ENCODE data around the gene WDR38. TPM values are rescaled to one million over a fixed set of nuclear protein-coding genes. Genes with fewer than 3 reads are reported as not detected.

The WDR38 gene
- total and polyA plus RNA-seq, 8 donors: not detected

DNA sequence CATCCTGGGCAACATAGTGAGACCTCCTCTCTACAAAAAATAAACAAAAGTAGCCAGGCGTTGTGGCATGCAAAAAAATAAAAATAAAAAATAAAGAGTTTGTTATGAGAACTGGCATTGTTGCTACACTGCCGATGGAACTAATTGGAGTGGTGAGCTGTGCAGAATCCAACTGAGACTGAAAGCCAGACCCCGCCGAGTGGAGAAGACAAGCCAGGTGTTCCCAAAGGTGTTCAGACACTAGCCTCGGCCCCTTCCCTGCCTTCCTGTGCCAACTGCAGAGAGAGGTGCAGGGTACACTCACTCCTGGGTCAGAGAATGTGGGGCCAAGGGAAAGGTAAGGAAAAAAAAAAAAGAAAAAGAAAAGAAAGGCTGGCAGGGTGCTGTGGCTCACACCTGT, 37.7 kb upstream of the WDR38 start:
- intact Hi-C loops (cut with DNase I; ENCODE audit: low total_unique reads): no loop called here
- Histone ChIP-seq H3K27ac (no peak overlapping the region), H3K36me3 (no peaks in the 10 kb centered on the region), H3K9me3 (no peaks in the 10 kb centered on the region), H3K27me3 (no peaks in the 10 kb centered on the region), H3K4me1 (peaks cover 0 to 18% (median 5%) of the 10 kb centered on the region in 4 donors), H3K4me3 (no peak overlapping the region)
- TF ChIP-seq EP300 (IDR thresholded peaks at IDR 0.05) (no peak), POLR2A (IDR thresholded peaks at IDR 0.05) (no peak), POLR2AphosphoS5 (IDR thresholded peaks at IDR 0.05) (no peak)
- TF ChIP-seq, protein P1, sequence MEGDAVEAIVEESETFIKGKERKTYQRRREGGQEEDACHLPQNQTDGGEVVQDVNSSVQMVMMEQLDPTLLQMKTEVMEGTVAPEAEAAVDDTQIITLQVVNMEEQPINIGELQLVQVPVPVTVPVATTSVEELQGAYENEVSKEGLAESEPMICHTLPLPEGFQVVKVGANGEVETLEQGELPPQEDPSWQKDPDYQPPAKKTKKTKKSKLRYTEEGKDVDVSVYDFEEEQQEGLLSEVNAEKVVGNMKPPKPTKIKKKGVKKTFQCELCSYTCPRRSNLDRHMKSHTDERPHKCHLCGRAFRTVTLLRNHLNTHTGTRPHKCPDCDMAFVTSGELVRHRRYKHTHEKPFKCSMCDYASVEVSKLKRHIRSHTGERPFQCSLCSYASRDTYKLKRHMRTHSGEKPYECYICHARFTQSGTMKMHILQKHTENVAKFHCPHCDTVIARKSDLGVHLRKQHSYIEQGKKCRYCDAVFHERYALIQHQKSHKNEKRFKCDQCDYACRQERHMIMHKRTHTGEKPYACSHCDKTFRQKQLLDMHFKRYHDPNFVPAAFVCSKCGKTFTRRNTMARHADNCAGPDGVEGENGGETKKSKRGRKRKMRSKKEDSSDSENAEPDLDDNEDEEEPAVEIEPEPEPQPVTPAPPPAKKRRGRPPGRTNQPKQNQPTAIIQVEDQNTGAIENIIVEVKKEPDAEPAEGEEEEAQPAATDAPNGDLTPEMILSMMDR (IDR thresholded peaks at IDR 0.05): no peak
- WGBS, 5 donors: 86 to 91% (median 90%) methylated on average over 5 of the region's 5 CpGs
- DNase-seq: no peak

DNA sequence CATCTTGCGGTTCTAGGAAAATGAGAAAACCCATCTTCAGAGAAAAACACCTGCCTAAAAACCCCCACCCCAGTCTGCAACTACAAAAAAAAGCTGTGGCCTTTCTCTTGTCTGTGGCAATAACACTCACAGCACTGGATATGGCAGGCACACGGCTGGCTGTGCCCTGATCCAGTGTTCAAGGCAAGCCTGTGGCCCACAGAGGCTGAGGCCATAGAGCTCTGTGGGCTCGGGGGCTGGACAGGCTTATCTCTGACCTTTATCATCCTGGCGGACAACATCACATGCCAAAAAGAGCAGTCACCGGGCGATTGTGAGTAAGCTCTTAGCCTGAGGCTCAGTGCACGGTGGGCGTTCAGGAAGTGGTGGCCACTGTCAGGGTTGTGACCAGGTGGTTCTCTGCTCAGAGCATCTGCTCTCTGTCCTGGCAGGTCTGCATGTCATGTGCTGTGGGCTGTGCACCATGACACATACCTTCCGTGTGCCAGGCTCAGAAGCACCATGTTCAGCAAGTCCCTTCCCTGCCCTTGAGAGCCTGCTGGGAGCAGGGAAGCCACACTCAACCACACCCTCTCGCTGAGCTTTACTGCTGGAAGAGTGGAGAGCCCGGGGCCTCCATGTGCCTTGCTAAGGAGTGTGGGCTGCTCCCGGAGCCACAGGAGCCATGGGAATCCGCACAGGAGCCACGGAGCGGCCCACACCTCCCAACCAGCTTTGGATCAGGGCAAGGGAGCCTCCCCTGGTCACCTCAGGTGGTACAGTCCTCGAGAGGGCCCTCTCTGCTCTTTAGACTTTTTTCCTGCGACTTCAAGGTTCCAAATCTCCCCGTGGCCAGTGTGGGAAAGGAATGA, 34.6 kb upstream of the WDR38 start:
- intact Hi-C loops (cut with DNase I; ENCODE audit: low total_unique reads): no loop called here
- WGBS, 5 donors: 39 to 60% (median 47%) methylated on average over 8 to 18 of the region's 18 CpGs
- DNase-seq: no peak

DNA sequence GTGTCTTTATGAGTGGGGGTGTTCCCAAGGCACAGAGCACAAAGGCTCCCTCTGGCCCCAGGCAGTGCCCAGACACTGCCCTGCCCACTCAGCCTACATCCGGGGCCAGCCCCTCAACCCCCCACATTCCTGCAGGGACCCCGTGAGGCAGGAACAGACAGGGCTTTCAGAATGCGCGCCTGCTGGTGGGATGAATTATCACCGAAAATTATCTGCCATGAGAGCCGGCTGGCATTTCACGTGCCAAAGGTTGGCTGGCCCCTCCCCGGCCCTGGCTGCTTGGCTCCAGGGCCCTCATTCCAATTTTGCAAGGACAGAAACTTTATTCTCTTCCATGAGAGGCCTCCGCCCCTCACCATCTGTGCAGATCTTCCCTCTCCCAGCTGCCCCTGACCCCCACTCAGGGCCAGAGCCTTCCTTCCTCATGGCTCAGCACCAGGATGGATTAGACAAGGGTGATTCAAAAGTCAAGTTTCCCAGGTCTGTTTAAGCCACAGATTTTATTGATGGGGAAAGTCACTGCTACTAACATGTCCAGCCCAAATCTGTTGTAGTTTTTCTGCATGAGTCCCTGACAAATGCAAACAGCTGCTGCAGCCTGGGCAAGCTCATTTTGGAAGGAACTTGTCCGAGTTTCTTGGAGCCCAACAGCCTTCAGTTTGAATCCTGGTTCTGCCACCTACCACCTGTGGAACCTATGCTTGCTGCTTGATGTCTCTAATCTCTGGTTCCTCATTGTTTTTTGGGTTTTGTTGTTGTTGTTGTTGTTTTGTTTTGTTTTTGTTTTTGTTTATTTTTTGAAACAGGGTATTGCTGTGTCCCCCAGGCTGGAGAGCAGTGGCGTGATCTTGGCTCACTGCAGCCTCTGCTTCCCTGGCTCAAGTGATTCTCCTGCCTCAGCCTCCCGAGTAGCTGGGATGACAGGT, 32.3 kb upstream of the WDR38 start:
- no peak for TF ChIP-seq EP300 (IDR thresholded peaks at IDR 0.05)
- TF ChIP-seq POLR2AphosphoS5 (IDR thresholded peaks at IDR 0.05): no peak
- no peak for TF ChIP-seq POLR2A (IDR thresholded peaks at IDR 0.05)
- TF ChIP-seq, protein P1 (IDR thresholded peaks at IDR 0.05): no peak

More for the DNA sequence above, 34.6 kb upstream of the WDR38 start:
- Histone ChIP-seq H3K4me1 (no peaks in the 10 kb centered on the region), H3K27ac (no peak overlapping the region), H3K4me3 (no peak overlapping the region), H3K9me3 (no peaks in the 10 kb centered on the region), H3K36me3 (no peaks in the 10 kb centered on the region), H3K27me3 (no peaks in the 10 kb centered on the region)
- no peak for TF ChIP-seq POLR2AphosphoS5 (IDR thresholded peaks at IDR 0.05)
- TF ChIP-seq EP300 (IDR thresholded peaks at IDR 0.05): no peak
- TF ChIP-seq, protein P1 (IDR thresholded peaks at IDR 0.05): no peak

More for the DNA sequence above, 32.3 kb upstream of the WDR38 start:
- Histone ChIP-seq H3K9me3 (no peaks in the 10 kb centered on the region), H3K36me3 (no peaks in the 10 kb centered on the region), H3K4me3 (no peak overlapping the region), H3K27me3 (no peaks in the 10 kb centered on the region), H3K4me1 (no peaks in the 10 kb centered on the region), H3K27ac (no peak overlapping the region)
- intact Hi-C loops (cut with DNase I; ENCODE audit: low total_unique reads): no loop called here
- DNase-seq: no peak
- WGBS, 5 donors: 58 to 80% (median 69%) methylated on average over 12 of the region's 12 CpGs
